RKO (cell line): Measurements from ENCODE around the gene HTT-AS.
A peak's percentile ranks its signal among the peaks of the same experiment; 100 is the strongest.

ENCODE experiments used
- DNase-seq: peaks from one replicate; pipeline ENCODE4 v3.0.0-alpha.2; 2016; ENCODE audit warnings: low spot score

Gene HTT-AS

DNA sequence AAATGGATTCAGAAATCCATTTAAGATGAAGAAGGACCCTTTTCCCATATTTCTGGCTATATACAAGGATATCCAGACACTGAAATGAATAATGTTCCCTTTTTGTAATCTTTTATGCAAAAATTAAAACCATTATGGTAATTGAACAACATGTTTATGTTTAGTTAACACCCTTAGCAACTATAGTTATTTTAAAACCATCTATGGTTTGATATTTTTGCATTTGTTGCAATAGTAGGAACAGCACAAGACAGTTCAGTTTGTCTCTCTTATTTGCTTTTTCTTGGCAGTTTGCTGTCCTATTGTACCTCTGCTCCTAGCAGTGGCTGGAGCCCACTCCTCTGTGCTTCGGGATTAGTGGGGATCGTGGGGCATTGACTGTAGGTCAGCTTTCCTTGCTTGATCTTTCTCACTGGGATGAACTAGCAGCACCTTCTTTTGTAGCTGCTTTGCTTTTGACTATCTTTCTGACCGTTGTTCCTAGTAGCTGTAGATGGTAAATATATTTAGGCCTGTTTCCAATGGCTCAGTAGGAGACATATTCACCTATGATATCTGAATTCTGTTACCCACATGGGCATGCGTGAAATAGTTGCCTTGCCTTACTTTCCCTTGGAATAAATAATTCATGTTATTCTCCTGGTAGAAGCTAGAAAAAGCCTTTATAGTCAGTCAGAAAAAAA lies 12.9 kb upstream of the HTT-AS start:
- no peak for DNase-seq

DNA sequence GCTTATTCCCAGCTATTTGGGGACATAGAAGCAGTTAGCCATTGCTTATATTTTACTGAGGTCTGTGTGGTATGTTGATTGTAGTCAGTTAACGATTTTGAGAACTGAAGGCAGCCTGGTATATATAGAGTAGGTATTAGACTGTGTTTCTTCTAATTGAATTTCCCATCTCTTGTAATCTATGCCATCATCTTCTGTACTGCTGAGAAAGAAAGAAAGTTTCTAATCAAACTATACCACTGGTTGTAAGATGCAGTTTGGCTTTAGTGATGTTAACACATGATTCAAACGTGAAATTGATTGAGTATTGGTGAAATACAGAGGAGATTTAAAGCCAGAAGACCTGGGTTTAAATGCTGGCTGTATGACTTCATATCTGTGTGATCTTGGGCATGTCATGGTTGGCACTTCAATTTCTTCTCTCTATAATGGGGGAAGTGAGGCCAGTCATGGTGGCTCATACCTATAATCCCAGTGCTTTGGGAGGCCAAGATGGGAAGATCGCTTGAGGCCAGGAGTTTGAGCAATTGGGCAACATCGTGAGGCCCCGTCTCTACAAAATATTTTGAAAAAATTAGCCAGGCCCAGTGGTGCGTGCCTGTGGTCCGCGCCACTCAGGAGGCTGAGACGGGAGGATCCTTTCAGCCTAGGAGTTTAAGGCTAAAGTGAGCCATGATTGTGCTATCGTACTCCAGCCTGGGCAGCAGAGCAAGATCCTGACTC lies 11.8 kb upstream of the HTT-AS start:
- no peak for DNase-seq

DNA sequence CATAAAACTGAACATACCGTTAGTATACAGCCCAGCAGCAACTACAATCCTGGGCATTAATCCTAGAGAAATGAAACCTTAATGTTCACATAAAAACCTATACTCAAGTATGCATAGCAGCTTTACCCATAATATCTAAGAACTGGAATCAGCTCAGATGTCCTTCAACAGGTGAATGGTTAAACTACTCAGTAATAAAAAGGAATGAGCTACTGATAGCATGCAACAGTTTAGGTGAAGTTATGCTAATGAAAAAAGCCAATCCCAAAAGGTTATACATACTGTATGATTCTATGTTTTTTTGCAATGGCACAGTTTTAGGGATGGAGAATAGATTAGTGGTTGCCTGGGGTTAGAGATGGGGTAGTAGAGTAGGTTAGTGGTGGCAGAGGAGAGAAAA lies 9.4 kb upstream of the HTT-AS start:
- no peak for DNase-seq

DNA sequence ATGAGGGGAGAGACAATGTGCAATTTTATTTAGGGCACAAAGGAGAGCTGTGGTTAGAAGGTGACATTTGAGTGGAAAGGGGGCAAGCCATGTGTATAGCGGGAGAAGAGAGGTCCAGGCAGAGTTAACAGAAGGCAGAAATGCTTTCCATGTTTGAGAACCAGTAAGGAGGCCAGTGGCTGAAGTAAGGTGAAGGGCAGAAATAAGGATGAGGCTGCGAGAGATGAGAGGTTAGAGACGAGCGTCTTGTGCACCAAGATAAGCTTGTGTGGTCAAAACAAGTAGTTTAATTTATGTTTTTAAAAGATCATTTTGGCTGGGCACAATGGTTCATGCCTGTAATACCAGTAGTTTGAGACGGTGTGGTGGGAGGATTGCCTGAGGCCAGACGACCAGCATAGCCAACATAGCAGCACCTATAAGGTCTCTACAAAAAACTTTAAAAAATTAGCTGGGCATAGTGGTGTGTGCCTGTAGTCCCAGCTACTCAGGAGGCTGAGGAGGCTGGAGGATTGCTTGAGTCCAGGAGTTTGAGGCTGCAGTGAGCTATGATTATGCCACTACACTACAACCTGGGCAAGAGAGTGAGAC lies 8.7 kb upstream of the HTT-AS start:
- no peak for DNase-seq

DNA sequence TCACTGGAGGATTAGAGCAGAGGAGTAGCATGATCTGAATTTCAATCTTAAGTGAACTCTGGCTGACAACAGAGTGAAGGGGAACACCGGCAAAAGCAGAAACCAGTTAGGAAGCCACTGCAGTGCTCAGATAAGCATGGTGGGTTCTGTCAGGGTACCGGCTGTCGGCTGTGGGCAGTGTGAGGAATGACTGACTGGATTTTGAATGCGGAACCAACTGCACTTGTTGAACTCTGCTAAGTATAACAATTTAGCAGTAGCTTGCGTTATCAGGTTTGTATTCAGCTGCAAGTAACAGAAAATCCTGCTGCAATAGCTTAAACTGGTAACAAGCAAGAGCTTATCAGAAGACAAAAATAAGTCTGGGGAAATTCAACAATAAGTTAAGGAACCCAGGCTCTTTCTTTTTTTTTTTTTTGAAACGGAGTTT lies 5.4 kb upstream of the HTT-AS start:
- no peak for DNase-seq

DNA sequence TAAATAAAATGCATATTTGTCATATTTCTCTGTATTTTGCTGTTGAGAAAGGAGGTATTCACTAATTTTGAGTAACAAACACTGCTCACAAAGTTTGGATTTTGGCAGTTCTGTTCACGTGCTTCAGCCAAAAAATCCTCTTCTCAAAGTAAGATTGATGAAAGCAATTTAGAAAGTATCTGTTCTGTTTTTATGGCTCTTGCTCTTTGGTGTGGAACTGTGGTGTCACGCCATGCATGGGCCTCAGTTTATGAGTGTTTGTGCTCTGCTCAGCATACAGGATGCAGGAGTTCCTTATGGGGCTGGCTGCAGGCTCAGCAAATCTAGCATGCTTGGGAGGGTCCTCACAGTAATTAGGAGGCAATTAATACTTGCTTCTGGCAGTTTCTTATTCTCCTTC lies 3.5 kb upstream of the HTT-AS start:
- no peak for DNase-seq

DNA sequence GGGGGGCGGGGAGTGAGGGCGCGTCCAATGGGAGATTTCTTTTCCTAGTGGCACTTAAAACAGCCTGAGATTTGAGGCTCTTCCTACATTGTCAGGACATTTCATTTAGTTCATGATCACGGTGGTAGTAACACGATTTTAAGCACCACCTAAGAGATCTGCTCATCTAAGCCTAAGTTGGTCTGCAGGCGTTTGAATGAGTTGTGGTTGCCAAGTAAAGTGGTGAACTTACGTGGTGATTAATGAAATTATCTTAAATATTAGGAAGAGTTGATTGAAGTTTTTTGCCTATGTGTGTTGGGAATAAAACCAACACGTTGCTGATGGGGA lies 1.3 kb upstream of the HTT-AS start:
- DNase-seq, result peak; percentile 84

DNA sequence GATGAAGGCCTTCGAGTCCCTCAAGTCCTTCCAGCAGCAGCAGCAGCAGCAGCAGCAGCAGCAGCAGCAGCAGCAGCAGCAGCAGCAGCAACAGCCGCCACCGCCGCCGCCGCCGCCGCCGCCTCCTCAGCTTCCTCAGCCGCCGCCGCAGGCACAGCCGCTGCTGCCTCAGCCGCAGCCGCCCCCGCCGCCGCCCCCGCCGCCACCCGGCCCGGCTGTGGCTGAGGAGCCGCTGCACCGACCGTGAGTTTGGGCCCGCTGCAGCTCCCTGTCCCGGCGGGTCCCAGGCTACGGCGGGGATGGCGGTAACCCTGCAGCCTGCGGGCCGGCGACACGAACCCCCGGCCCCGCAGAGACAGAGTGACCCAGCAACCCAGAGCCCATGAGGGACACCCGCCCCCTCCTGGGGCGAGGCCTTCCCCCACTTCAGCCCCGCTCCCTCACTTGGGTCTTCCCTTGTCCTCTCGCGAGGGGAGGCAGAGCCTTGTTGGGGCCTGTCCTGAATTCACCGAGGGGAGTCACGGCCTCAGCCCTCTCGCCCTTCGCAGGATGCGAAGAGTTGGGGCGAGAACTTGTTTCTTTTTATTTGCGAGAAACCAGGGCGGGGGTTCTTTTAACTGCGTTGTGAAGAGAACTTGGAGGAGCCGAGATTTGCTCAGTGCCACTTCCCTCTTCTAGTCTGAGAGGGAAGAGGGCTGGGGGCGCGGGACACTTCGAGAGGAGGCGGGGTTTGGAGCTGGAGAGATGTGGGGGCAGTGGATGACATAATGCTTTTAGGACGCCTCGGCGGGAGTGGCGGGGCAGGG lies 711 bp upstream of the HTT-AS start:
- DNase-seq, result peak; percentile 65

DNA sequence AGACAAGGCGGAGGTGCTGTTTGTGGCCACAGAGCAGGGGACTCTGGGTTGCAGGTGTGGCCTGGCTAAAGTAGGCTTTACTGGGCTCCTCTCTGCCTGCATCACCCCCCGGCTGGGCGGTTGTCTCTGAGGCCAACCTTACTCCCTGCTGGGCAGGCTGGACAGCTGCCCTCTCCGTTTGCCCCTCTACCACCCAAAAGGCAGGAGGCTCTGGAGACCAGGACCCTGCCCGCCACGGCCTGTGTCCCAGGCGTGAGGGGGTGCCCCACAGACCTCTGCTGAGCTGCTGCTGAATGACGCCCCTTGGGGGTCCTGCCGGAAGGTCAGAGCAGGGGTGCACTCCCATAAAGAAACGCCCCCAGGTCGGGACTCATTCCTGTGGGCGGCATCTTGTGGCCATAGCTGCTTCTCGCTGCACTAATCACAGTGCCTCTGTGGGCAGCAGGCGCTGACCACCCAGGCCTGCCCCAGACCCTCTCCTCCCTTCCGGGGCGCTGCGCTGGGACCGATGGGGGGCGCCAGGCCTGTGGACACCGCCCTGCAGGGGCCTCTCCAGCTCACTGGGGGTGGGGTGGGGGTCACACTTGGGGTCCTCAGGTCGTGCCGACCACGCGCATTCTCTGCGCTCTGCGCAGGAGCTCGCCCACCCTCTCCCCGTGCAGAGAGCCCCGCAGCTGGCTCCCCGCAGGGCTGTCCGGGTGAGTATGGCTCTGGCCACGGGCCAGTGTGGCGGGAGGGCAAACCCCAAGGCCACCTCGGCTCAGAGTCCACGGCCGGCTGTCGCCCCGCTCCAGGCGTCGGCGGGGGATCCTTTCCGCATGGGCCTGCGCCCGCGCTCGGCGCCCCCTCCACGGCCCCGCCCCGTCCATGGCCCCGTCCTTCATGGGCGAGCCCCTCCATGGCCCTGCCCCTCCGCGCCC lies 920 bp downstream of the HTT-AS start:
- DNase-seq, result no peak

DNA sequence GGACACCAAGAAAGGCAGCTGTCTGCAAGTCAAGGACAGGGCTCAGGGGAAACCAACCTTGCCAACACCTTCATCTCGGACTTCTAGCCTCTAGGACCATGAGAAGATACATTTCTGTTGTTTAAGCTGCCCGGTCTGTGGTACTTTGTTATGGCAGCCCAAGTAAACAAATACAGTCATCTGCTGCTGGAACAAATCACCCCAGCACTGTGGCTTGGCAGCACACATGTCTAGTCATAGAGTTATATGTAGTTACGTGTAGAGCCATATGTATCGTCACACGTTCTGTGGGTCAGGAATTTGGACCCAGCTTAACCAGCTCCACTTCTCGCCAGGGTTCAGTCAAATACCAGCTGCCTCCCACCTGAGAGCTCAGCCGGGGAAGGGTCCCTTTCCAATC lies 2.5 kb downstream of the HTT-AS start:
- DNase-seq, result no peak

DNA sequence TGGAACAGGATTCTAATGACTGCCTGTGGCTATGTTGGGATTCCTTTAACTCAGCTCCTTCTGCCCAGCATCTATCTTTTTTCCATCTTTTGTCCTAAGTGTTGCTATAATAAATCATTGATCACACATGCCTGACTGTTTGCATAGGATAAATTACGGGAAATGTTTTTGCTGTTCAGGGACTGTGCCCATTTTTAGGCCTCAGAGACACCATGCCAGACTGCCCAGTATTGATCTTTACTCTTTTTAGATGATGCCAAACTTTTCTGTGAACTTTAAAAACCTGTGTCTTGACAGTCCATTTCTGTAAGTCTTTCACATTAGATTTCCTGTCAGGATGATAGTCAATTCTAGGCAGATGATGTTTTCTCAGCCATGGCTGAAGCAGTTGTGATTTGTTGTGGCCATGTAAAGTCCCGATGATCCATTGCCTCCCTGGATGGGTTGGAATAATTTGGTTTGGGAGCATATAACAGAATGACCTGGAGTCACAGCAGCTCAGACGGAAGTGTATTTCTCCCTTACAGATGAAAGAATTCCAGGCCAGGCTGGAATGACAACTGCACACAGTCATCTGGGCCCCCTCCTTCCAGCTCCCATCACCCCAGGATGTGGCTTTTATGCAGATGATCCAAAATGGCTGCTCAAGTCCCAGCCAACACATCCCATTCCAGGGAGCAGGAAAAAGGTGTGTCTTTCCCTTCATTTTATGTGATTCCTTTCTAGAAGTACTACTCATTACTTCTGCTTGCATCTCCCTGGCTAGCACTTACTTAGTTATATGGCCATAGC lies 3.4 kb downstream of the HTT-AS start:
- DNase-seq, result no peak

DNA sequence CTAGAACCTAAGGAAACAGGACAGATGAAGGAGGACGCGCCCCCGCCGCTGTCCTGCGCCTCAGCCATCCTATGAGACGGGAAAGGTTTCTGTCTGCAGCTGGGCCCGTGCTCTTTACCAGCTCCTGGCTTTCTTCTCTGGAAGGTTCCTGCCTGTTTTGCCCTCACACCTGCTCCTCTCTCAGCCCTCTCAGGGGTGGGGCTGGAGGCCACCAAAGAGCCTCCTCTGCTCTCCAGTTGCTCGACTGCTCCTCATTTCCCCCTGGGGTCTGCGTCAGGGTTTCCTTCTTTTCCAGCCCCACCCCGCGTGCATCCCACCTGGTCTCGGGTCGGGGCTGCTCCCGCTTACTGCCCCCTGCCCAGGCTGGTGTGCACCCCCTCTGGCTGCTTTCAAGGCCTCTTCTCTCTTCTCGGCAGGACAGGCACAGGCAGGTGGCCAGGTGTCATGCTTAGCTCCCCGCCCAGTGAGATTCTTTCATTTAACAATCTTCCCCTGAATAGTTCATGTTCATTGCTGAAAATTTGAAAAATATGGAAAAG lies 4.6 kb downstream of the HTT-AS start:
- DNase-seq, result no peak

DNA sequence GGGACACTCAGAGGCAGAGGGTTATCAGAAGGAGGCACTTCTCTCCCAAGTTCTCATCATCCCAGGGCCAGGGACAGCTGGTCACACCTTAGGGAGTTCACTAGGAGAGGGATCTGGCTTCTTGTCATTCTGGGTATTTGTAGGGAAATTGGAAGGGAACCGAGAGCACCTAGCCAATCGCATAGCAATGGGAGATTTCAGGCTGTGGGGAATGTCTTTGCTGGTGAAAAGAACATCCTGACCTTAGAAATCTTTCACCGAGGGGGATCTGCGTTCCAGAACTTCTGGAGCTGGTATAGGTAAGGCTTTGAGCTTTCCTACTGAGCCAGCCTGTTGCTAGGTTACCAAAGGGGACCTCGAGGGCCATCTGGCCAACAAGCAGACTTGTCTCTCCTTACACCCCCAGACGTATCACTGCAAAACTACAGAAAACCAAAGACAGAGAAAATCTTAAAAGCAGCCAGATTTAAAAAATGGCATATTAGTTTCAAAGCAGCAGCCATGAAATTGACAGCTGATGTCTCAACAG lies 6.8 kb downstream of the HTT-AS start:
- no peak for DNase-seq

DNA sequence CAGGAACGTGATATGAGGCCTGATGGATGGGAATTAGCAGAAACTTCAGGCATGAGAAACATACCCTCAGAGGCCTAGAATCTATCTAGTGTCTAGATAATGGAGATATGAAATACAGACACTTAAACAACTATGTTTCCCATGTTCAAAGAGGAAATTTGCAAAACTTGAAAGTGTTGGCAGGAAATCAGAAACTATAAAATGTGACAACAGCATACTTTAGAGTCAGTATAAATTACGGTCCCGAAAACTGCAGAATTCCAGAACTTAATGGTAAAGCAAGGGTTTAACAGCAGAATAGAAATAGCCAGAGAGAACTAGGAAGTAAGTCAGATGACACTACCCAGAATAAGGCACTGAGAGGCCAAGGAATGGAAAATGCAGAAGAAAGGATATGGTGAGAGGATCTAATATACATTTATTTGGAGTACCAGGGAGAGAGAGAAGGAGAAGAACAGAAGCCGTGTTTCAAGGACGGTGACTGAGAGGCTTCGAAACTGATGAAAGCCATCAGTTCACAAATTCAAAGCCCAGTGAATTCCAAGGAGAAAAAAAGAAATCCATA lies 7.4 kb downstream of the HTT-AS start:
- DNase-seq, result no peak

DNA sequence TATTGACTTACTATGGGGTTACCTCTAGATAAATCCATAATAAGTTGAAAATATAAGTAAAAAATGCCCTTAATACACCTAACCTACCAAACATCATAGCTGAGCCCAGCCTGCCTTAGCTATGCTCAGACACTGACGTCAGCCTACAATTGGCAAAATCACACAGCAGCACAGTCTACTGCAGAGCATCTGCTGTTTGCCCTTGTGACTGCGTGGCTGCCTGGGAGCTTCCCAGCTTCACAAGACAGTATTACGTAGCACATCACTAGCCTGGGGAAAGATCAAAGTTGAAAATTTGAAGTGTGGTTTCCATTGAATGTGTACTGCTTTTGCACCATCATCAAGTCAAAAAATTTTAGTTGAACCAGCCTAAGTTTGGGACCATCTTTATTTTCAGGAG lies 8.8 kb downstream of the HTT-AS start:
- DNase-seq, result no peak

DNA sequence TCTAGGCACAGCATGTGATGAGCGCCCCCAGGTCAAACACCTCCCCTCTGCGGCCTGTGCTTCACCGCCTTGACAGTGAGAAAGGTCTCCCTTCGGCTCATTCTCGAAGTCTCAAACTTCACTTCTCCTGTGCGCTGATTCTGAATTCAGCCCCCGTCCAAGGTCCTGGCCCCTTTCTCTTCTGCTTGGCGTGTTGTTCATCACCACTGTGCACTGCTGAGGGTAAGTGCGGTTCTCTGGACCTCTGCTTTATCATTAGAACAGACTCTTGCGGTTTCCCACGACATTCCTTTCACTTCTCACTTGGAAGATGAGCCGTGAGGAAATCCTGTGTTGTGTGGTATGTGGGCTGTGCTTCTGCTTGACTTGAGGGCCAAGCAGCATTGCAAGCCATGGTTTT lies 11.9 kb downstream of the HTT-AS start:
- DNase-seq, result no peak

DNA sequence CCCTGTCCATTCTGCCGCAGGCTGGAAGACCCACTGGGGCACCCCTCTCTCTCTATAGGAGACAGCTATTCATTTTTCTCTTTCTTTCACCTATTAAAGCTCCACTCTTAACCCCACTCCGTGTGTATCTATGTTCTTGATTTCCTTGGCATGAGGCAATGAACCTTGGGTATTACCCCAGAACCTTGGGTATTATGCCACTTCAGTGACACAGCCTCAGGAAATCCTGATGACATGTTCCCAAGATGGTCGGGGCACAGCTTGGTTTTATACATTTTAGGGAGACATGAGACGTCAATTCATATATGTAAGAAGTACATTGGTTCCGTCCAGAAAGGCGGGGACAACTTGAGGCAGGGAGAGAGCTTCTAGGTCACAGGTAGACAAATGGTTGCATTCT lies 13.4 kb downstream of the HTT-AS start:
- DNase-seq, result no peak

DNA sequence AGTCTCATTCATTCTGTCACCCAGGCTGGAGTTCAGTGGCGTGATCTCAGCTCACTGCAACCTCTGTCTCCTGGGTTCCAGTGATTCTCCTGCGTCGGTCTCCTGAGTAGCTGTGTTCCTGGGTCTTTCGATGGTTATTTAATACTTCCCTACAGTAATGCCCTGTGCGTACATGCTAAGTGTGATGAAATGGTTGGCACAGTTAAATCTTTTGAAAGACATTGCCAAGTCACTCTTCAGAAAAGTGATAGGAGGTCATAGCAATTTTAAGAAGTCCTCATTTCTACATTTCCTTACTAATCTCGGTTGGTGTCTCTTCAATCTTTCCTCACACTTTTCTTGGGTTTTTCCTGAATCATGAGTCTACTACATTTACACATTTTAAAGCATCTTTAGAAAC lies 14.4 kb downstream of the HTT-AS start:
- DNase-seq, result no peak

DNA sequence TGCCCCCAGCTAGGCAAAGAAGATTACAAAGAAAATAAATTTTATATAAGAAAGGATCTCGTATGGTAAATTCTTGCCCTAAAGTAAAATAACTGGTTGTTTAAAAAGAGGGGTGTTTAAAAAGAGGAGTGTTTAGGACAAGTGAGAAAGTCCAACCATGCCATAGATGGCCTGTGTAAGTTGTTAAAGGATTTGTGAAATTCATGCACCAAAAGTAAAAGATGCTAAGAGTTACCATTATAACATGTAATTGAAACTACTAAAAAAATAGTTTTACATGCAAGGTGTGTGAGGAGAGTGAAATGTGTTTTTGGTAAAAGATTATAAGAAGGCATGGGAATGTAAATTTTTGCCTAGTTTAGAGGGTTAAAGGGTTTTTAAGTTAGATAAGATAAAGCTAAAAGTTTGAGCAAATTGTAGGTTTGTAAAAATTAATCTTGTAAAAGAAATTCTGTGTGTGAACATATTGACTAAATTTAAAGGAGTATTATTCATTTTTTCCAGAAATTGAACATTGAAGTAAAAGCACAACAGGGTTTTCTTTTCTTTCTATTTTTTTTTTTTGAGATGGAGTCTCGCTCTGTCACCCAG lies 20.1 kb downstream of the HTT-AS start:
- no peak for DNase-seq
